ENCODE measurements around the gene APBA1.

DNA sequence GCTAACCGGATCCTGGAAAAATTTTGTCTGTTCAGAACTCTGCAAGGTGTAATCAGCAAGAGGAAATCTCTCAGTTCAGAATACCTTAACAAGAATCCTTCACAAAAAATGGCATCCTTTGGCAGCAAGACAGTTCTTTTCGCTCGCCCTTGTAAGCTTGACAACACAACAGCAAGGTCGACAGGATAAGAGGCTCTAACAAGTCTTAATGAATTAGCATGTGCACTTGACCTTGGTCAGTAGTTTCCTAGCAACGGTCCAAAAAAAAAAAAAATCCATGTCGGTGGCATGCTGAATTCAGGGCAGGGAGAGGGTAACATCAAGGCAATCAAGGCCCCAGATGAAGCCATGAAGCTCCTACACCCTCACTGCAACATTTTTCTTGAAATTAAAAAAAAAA, 172.8 kb downstream of the APBA1 start:
- TF ChIP-seq, protein P1, sequence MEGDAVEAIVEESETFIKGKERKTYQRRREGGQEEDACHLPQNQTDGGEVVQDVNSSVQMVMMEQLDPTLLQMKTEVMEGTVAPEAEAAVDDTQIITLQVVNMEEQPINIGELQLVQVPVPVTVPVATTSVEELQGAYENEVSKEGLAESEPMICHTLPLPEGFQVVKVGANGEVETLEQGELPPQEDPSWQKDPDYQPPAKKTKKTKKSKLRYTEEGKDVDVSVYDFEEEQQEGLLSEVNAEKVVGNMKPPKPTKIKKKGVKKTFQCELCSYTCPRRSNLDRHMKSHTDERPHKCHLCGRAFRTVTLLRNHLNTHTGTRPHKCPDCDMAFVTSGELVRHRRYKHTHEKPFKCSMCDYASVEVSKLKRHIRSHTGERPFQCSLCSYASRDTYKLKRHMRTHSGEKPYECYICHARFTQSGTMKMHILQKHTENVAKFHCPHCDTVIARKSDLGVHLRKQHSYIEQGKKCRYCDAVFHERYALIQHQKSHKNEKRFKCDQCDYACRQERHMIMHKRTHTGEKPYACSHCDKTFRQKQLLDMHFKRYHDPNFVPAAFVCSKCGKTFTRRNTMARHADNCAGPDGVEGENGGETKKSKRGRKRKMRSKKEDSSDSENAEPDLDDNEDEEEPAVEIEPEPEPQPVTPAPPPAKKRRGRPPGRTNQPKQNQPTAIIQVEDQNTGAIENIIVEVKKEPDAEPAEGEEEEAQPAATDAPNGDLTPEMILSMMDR (IDR thresholded peaks at IDR 0.05; ENCODE audit: insufficient read depth, low read length): no peak
- TF ChIP-seq POLR2AphosphoS5 (IDR thresholded peaks at IDR 0.05; ENCODE audit: low read depth) (no peak), SPI1 (IDR thresholded peaks at IDR 0.05; ENCODE audit: borderline replicate concordance, low read depth) (no peak), GABPA (IDR thresholded peaks at IDR 0.05; ENCODE audit: low read depth) (no peak)
- TF ChIP-seq, protein P2, sequence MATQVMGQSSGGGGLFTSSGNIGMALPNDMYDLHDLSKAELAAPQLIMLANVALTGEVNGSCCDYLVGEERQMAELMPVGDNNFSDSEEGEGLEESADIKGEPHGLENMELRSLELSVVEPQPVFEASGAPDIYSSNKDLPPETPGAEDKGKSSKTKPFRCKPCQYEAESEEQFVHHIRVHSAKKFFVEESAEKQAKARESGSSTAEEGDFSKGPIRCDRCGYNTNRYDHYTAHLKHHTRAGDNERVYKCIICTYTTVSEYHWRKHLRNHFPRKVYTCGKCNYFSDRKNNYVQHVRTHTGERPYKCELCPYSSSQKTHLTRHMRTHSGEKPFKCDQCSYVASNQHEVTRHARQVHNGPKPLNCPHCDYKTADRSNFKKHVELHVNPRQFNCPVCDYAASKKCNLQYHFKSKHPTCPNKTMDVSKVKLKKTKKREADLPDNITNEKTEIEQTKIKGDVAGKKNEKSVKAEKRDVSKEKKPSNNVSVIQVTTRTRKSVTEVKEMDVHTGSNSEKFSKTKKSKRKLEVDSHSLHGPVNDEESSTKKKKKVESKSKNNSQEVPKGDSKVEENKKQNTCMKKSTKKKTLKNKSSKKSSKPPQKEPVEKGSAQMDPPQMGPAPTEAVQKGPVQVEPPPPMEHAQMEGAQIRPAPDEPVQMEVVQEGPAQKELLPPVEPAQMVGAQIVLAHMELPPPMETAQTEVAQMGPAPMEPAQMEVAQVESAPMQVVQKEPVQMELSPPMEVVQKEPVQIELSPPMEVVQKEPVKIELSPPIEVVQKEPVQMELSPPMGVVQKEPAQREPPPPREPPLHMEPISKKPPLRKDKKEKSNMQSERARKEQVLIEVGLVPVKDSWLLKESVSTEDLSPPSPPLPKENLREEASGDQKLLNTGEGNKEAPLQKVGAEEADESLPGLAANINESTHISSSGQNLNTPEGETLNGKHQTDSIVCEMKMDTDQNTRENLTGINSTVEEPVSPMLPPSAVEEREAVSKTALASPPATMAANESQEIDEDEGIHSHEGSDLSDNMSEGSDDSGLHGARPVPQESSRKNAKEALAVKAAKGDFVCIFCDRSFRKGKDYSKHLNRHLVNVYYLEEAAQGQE (IDR thresholded peaks at IDR 0.05; ENCODE audit: insufficient replicate concordance, low read depth): no peak
